Mammary epithelial cell (primary cell): Measurements from ENCODE around the gene RETREG3.

Experiments used
- EZH2 ChIP-seq: IDR thresholded peaks from 2 replicates; pipeline ENCODE4 v1.6.1; 2012; ENCODE audit warnings: low read length, inconsistent platforms, borderline replicate concordance
- TF ChIP-seq, protein P1 (sequence below), 2 donors: IDR thresholded peaks in 1 of 2; conservative IDR thresholded peaks in 1 of 2; 2 replicates each; pipeline ENCODE4 v1.5.1; 2011 to 2012; ENCODE audit warnings: inconsistent platforms in 2 of 2, low read length in 2 of 2, mild to moderate bottlenecking in 2 of 2, control low read depth in 1 of 2, low read depth in 1 of 2; ENCODE audit not compliant: insufficient read depth in 1 of 2; ENCODE audit errors: extremely low read depth in 1 of 2

DNA sequence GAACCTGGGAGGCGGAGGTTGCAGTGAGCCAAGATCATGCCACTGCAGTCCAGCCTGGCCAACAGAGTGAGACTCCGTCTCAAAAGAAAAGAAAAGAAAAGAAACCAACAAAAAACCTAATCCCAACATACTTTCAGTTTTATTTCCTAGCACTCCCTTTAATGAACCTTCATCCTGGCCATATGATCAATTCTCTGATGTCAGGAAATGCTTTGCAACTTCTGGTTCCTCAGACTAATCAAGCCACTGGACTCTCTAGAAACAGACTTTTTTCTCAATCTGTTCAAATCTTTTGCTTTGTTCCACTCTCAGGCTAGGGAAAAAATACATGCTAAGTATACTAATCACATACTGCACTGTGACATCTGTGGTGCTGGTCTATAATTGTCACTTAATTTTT is 18.3 kb downstream of the RETREG3 start:
- TF ChIP-seq, protein P1, sequence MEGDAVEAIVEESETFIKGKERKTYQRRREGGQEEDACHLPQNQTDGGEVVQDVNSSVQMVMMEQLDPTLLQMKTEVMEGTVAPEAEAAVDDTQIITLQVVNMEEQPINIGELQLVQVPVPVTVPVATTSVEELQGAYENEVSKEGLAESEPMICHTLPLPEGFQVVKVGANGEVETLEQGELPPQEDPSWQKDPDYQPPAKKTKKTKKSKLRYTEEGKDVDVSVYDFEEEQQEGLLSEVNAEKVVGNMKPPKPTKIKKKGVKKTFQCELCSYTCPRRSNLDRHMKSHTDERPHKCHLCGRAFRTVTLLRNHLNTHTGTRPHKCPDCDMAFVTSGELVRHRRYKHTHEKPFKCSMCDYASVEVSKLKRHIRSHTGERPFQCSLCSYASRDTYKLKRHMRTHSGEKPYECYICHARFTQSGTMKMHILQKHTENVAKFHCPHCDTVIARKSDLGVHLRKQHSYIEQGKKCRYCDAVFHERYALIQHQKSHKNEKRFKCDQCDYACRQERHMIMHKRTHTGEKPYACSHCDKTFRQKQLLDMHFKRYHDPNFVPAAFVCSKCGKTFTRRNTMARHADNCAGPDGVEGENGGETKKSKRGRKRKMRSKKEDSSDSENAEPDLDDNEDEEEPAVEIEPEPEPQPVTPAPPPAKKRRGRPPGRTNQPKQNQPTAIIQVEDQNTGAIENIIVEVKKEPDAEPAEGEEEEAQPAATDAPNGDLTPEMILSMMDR (conservative IDR thresholded peaks at IDR 0.05 in 1 of 2, IDR thresholded peaks at IDR 0.05 in 1 of 2; ENCODE audit: extremely low read depth in 1 of 2, insufficient read depth in 1 of 2, low read depth in 1 of 2, low read length in 2 of 2) = no peak
- TF ChIP-seq EZH2 = no peak
